Measurements from ENCODE around the gene CYB5R3.
"Not testable (repeated sequence)": the region's sequence is repeated elsewhere in the genome, so short reads cannot be mapped to it uniquely, and the experiment has no call there.

DNA sequence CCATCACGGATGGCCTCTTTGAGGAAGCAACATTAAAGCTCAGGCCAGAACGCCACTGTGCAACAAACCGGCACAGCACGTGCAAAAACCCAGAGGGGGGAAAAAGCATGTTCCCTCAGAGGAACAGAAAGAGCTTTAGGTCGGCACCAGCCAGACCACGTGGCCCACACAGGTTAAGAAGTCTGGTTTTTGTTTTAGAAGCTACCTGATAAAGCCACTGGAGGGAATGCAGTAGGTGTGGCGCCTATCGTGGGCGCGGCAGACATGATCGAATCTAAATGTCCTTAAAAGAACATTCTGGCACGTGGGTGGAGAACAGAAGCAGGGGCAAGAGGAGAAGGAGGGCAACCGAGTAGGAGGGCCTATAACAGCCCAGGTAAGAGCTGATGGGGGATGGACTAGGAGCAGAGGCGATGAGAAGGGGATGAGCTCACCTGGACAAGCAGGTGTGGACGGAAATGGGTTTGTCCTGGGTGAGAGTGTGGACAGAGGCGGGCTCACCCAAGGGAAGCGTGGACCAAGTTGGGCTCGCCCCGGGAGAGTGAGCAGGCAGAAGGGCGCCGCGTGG, 67.9 kb downstream of the CYB5R3 start:
- TF ChIP-seq, protein P1, sequence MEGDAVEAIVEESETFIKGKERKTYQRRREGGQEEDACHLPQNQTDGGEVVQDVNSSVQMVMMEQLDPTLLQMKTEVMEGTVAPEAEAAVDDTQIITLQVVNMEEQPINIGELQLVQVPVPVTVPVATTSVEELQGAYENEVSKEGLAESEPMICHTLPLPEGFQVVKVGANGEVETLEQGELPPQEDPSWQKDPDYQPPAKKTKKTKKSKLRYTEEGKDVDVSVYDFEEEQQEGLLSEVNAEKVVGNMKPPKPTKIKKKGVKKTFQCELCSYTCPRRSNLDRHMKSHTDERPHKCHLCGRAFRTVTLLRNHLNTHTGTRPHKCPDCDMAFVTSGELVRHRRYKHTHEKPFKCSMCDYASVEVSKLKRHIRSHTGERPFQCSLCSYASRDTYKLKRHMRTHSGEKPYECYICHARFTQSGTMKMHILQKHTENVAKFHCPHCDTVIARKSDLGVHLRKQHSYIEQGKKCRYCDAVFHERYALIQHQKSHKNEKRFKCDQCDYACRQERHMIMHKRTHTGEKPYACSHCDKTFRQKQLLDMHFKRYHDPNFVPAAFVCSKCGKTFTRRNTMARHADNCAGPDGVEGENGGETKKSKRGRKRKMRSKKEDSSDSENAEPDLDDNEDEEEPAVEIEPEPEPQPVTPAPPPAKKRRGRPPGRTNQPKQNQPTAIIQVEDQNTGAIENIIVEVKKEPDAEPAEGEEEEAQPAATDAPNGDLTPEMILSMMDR (IDR thresholded peaks at IDR 0.05; ENCODE audit: extremely low read depth in 1 of 2, insufficient read depth in 1 of 2, low read depth in 1 of 2, low read length in 2 of 2) = not testable (repeated sequence)
- TF ChIP-seq POLR2AphosphoS5 (IDR thresholded peaks at IDR 0.05; ENCODE audit: insufficient read depth, low read depth, low read length); POLR2A (IDR thresholded peaks at IDR 0.05; ENCODE audit: low read depth, low read length); MYC (IDR thresholded peaks at IDR 0.05; ENCODE audit: low read depth, low read length); EZH2 (IDR thresholded peaks at IDR 0.05; ENCODE audit: borderline replicate concordance, low read depth, low read length, severe bottlenecking); JUN (IDR thresholded peaks at IDR 0.05; ENCODE audit: borderline replicate concordance, insufficient read depth, insufficient read length, low read depth); GATA2 (IDR thresholded peaks at IDR 0.05; ENCODE audit: insufficient read depth, insufficient read length, low read depth, low read length); FOS (IDR thresholded peaks at IDR 0.05; ENCODE audit: borderline replicate concordance, insufficient read depth, low read length): not testable (repeated sequence)

Measured in endothelial cell of umbilical vein (primary cell).